Measurements from ENCODE around the gene HYDIN. TPM values are rescaled to one million over a fixed set of nuclear protein-coding genes. Genes with fewer than 3 reads are reported as not detected.
"Not testable (repeated sequence)": the region's sequence is repeated elsewhere in the genome, so short reads cannot be mapped to it uniquely, and the experiment has no call there.

The HYDIN gene
- total RNA-seq, 2 experiments from 2014 or later, result not detected

GRCh38 chr16:71143246-71143645 is 87.3 kb downstream of the HYDIN start:
- H3K4me3 Mint-ChIP-seq; H3K4me1 Mint-ChIP-seq; H3K27me3 Mint-ChIP-seq; DNase-seq; H3K36me3 Mint-ChIP-seq (ENCODE audit: low read depth); CTCF ChIA-PET; H3K27ac Mint-ChIP-seq; H3K9me3 Mint-ChIP-seq; POLR2A ChIA-PET: not testable (repeated sequence)

- H3K27ac Mint-ChIP-seq; H3K9me3 Mint-ChIP-seq; H3K4me1 Mint-ChIP-seq; DNase-seq; H3K4me3 Mint-ChIP-seq; POLR2A ChIA-PET; CTCF ChIA-PET; H3K27me3 Mint-ChIP-seq; H3K36me3 Mint-ChIP-seq (ENCODE audit: low read depth): not testable (repeated sequence)
Measured at GRCh38 chr16:71110565-71110964, 120.0 kb downstream of the HYDIN start.

GRCh38 chr16:71109656-71110208 is 120.8 kb downstream of the HYDIN start:
- H3K27me3 Mint-ChIP-seq; H3K4me1 Mint-ChIP-seq; H3K4me3 Mint-ChIP-seq; H3K9me3 Mint-ChIP-seq; H3K36me3 Mint-ChIP-seq (ENCODE audit: low read depth); DNase-seq; H3K27ac Mint-ChIP-seq; POLR2A ChIA-PET; CTCF ChIA-PET: not testable (repeated sequence)

DNA sequence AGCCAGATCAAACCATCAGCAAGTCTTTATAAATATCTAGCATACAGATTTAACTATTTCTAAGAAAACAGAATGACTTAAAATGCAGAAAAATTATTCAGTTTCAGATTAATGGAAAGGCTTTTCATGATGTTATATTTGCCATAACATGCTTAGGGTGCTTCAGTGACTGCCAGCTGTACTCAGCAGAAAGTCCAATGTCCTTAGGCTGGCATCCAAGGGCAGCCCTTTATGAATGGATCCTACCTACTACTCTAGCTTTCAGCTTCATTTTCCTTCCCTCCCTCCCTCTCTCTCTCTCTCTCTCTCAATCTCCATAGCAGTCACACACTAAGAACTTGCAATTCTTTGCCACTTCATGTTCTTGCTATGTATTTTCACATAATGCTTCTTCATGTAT is 124.6 kb downstream of the HYDIN start:
- H3K36me3 Mint-ChIP-seq (ENCODE audit: low read depth); H3K4me3 Mint-ChIP-seq; CTCF ChIA-PET; H3K27me3 Mint-ChIP-seq; H3K27ac Mint-ChIP-seq; H3K9me3 Mint-ChIP-seq; DNase-seq; POLR2A ChIA-PET; H3K4me1 Mint-ChIP-seq: not testable (repeated sequence)

GRCh38 chr16:71083573-71083972 is 146.9 kb downstream of the HYDIN start:
- POLR2A ChIA-PET; H3K9me3 Mint-ChIP-seq; H3K36me3 Mint-ChIP-seq (ENCODE audit: low read depth); CTCF ChIA-PET; H3K27ac Mint-ChIP-seq; DNase-seq; H3K4me3 Mint-ChIP-seq; H3K4me1 Mint-ChIP-seq; H3K27me3 Mint-ChIP-seq: not testable (repeated sequence)

DNA sequence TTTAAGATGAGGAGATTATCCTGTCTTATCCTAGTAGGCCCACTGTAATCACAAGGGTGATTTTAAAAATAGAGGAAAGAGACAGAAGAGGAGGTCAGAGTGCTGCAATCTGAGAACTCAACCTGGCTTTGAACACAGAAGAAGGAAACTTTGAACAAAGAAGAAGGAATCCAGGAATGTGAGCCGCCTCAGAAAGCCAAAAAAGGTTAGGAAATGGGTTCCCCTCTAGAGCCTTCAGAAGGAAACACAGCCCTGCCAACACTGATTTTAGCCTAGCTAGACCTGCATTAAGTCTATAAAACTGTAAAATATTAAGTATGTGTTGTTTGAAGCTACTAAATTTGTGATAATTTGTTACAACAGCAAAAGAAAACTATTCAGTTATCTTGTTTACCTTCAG is 149.7 kb downstream of the HYDIN start:
- H3K27me3 Mint-ChIP-seq; H3K4me3 Mint-ChIP-seq; H3K4me1 Mint-ChIP-seq; CTCF ChIA-PET; DNase-seq; POLR2A ChIA-PET; H3K36me3 Mint-ChIP-seq (ENCODE audit: low read depth); H3K27ac Mint-ChIP-seq; H3K9me3 Mint-ChIP-seq: not testable (repeated sequence)

- CTCF ChIA-PET; H3K4me3 Mint-ChIP-seq; H3K27me3 Mint-ChIP-seq; DNase-seq; H3K9me3 Mint-ChIP-seq; POLR2A ChIA-PET; H3K27ac Mint-ChIP-seq; H3K4me1 Mint-ChIP-seq; H3K36me3 Mint-ChIP-seq (ENCODE audit: low read depth): not testable (repeated sequence)
Measured at GRCh38 chr16:71080262-71080661, 150.3 kb downstream of the HYDIN start.

DNA sequence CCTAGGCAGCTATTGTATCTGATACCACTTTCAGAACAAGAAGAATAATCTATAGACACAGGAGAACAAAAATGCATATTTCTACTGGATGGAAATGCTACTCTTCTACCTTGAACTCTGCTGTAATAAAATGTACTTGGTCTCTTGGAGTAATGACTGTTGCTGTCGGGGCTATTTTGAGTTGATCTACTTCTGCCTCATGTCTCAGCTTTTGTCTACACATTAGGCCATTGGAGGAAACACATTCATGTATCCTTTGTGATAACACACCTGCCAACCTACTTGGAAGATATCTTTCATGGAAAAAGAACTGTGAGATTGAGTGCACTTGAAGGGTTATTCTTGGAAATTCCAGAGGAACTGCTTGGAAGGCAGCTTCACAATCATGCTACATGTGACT is 159.9 kb downstream of the HYDIN start:
- H3K4me3 Mint-ChIP-seq, POLR2A ChIA-PET: not testable (repeated sequence)

GRCh38 chr16:71069842-71070241 is 160.7 kb downstream of the HYDIN start:
- H3K4me1 Mint-ChIP-seq, CTCF ChIA-PET: not testable (repeated sequence)

More for the DNA sequence above, 159.9 kb downstream of the HYDIN start:
- H3K4me1 Mint-ChIP-seq; H3K9me3 Mint-ChIP-seq; DNase-seq; H3K27me3 Mint-ChIP-seq; CTCF ChIA-PET; H3K36me3 Mint-ChIP-seq (ENCODE audit: low read depth); H3K27ac Mint-ChIP-seq: not testable (repeated sequence)

DNA sequence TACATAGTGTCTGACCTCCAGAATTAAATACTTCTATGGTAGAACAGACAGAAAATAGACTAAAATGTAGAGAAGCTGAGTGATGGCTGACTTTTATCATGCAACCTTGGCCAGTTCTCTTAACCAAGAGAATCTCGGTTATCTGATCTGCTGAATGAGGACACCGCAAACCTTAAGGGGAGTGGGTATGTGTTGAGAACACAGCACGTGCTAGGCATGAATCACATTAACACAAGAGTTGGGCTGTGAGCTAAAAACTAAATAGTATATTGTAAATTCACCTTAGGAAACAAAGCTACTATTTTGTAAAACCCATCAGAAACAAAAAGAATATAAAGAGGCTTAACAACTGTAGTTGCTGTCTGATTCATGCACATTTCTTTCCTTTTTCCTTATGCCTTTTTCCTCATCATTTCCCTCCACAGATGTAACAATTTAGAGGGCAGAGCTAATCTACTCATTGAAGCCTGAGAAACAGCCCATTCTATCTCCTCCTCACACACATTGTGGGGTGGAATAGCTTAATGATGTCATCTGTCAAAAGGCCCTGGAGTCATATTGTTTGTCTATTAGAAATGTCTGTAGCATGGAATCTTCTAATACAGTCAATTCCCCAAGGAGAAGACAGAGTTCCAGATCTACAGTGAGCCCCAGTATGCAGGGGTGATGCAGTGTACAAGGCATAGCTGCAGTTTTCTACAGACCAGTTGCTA is 176.5 kb downstream of the HYDIN start:
- H3K36me3 Mint-ChIP-seq (ENCODE audit: low read depth); H3K27me3 Mint-ChIP-seq; CTCF ChIA-PET; H3K27ac Mint-ChIP-seq; H3K9me3 Mint-ChIP-seq; DNase-seq; H3K4me3 Mint-ChIP-seq; POLR2A ChIA-PET; H3K4me1 Mint-ChIP-seq: not testable (repeated sequence)

More at GRCh38 chr16:71069842-71070241, 160.7 kb downstream of the HYDIN start:
- H3K27ac Mint-ChIP-seq; H3K36me3 Mint-ChIP-seq (ENCODE audit: low read depth); H3K9me3 Mint-ChIP-seq; H3K4me3 Mint-ChIP-seq; H3K27me3 Mint-ChIP-seq; POLR2A ChIA-PET; DNase-seq: not testable (repeated sequence)

GRCh38 chr16:71050307-71050706 is 180.2 kb downstream of the HYDIN start:
- H3K4me3 Mint-ChIP-seq; H3K27ac Mint-ChIP-seq; CTCF ChIA-PET; DNase-seq; H3K9me3 Mint-ChIP-seq; POLR2A ChIA-PET; H3K27me3 Mint-ChIP-seq; H3K36me3 Mint-ChIP-seq (ENCODE audit: low read depth); H3K4me1 Mint-ChIP-seq: not testable (repeated sequence)

DNA sequence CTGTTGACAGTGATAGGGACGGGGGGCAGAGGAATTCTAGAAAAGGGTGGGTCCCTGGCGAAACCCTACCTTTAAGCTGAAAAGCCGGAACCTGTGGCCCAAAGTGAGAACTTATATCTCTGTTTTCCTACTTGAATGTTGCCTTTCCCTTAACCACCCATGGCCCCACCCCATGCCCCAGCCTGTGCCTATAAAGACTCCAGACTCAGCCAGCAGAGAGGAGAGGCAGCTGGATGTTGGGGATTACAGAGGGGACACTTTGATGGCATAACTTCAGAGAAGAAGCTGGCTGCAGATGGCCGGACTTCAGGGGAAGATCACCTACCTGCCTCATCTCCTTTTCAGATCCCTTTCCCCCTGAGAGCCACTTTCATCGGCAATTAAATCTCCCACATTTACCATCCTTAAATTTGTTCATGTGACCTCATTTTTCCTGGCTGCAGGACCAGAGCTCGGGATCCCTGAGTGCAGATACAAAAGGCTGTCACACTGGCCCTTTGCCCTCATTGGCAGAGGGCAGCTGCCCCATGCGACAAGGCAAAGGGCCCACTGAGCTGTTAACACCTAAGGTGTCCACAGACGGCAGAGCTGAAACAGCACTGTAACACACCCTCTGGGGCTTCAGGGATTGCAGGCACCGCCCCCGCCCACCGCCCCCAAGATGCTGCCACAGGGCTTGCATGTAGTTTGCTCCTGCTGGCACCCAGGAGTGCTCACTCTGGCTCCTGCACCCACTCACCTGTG is 191.0 kb downstream of the HYDIN start:
- DNase-seq; H3K27me3 Mint-ChIP-seq; H3K9me3 Mint-ChIP-seq; POLR2A ChIA-PET; CTCF ChIA-PET; H3K36me3 Mint-ChIP-seq (ENCODE audit: low read depth); H3K4me3 Mint-ChIP-seq; H3K4me1 Mint-ChIP-seq; H3K27ac Mint-ChIP-seq: not testable (repeated sequence)

DNA sequence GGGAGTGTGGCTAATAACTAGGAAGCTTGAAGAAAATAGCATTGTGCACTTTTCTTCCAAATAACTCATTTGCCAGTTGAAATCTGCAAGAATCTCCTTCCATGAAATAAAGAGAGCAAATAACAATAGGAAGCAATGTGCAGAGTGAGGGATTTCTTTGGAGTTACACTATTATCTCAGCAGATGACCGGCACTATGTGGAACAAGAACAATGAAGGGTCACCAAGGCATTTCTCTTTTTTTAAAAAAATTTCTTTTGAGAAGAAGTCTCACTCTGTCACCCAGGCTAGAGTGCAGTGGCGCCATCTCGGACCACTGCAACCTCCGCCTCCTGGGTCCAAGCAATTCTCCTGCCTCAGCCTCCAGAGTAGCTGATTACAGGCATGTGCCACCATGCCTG is 192.1 kb downstream of the HYDIN start:
- H3K4me3 Mint-ChIP-seq; DNase-seq; H3K4me1 Mint-ChIP-seq; H3K9me3 Mint-ChIP-seq; H3K27ac Mint-ChIP-seq; CTCF ChIA-PET; H3K27me3 Mint-ChIP-seq; H3K36me3 Mint-ChIP-seq (ENCODE audit: low read depth); POLR2A ChIA-PET: not testable (repeated sequence)

DNA sequence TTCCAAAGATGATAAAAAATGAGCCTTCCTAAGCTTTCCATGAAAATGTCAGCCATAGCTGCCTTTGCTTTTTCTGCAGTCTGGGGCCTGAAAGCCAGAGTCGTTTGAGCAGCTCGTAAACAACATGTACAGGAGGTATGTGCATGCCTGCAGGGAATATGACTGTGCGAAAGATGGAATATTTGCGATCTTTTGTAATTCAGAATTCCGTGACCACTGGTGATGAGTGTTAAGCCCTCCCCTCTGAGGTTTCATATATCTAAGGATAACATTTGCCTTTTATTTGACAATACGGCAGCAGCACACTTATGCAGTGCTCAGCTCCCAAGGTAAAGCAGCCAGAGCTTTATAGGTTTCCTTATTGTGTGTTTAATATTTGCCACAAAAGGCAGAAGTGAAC is 192.5 kb downstream of the HYDIN start:
- H3K4me3 Mint-ChIP-seq; DNase-seq; H3K9me3 Mint-ChIP-seq; CTCF ChIA-PET; POLR2A ChIA-PET; H3K4me1 Mint-ChIP-seq; H3K27me3 Mint-ChIP-seq; H3K36me3 Mint-ChIP-seq (ENCODE audit: low read depth); H3K27ac Mint-ChIP-seq: not testable (repeated sequence)

All from activated CD4-positive, alpha-beta memory T cell treated with anti-CD3 and anti-CD28 coated beads, Interleukin-2, amount 10 ng/mL, durations not matched to agents 7 days and 5 days (primary cell).